H7 (cell line): ENCODE measurements around the gene DENND1B. TPM values are rescaled to one million over a fixed set of nuclear protein-coding genes. Genes with fewer than 3 reads are reported as not detected.

ENCODE experiments used
- DNase-seq: peaks from one replicate; pipeline ENCODE4 v3.0.0; 2012
- H3K27me3 ChIP-seq: 2 replicates; pipeline ENCODE4 v1.6.0; 2011; ENCODE audit warnings: mild to moderate bottlenecking, low read length; ENCODE audit not compliant: control insufficient read depth, insufficient read depth
- H3K36me3 ChIP-seq: replicated peaks from 2 replicates; pipeline ENCODE4 v1.5.1; 2011; ENCODE audit warnings: low read length; ENCODE audit not compliant: control insufficient read depth, insufficient read depth
- H3K4me3 ChIP-seq: 2 replicates; pipeline ENCODE4 v1.5.1; 2011; ENCODE audit warnings: low read depth, mild to moderate bottlenecking, control low read depth, low read length, moderate library complexity; ENCODE audit not compliant: insufficient read depth
- total RNA-seq: library from RNA; depleted of rRNA; stranded (reverse); fragments of >200 nt; shearing (Covaris generic); gene quantifications from 2 replicates; pipeline ENCODE4 v1.2.3, GENCODE V29; 2014

Gene DENND1B
- total RNA-seq, 1 experiment from 2014 or later, result 2.9 TPM

- no peaks in the 10 kb centered on the region for H3K36me3 ChIP-seq
- no peak for DNase-seq
These were observed 78.9 kb downstream of the DENND1B start for GRCh38 chr1:197696372-197696771.

DNA sequence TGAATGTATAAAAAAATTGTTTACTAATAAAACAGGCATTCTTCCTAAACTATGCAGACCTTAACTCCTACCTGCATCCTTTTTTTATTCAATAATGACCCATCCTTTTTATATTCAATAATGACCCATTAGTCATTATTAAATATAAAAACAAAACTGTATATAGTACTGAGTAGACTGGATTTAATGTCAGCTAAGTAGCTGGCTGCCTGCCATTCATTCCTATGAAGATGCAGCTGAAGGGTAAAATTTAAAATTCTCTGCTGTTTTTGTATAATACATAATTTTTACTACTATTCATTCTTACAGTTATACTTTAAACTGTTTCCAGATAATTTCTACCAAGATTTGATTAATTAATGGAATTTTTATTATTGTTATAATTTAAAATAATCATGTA lies 79.3 kb downstream of the DENND1B start:
- no peak for DNase-seq
- Histone ChIP-seq H3K36me3 (no peaks in the 10 kb centered on the region), H3K4me3 (no peak overlapping the region), H3K27me3 (no peaks in the 10 kb centered on the region)

More at GRCh38 chr1:197696372-197696771, 78.9 kb downstream of the DENND1B start:
- Histone ChIP-seq H3K27me3 (no peaks in the 10 kb centered on the region), H3K4me3 (no peak overlapping the region)

DNA sequence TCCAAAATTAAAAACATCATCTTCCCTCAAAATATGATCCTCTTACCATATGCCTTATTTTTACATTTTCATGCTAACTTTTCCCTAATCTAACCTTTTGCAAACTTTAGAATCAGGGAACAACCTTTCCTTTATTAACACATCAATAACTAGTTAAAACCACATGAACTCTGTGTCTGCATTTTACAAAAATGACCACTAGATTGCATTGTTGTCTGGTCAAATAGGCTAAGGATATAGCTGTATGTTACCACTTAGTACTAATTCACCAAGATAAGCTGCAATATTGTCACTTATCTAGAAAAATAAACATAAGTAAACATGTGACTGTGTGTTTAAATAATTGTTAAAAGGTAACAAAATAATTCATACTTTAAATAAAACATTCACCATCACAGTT lies 82.3 kb downstream of the DENND1B start:
- no peak for DNase-seq
- no peaks in the 10 kb centered on the region for H3K36me3 ChIP-seq

DNA sequence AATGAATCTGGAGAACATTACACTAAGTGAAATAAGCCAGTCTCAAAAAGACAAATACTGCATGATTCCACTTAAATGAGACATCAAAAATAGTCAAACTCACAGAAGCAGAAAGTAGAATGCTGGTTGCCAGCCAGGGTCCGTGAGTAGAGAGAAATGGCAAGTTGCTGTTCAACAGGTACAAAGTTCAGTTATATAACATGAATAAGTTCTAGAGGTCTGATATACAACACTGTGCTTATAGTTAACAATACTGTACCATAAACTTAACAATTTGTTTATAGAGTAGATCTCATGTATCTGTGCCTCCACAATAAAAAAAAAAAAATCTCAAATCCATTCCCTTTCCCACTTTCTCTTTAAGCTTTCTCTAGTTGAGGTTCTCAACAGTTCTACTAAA lies 83.5 kb downstream of the DENND1B start:
- no peak for DNase-seq
- H3K4me3 ChIP-seq, result no peak overlapping the region
- H3K36me3 ChIP-seq, result no peaks in the 10 kb centered on the region
- H3K27me3 ChIP-seq, result no peaks in the 10 kb centered on the region

More for the DNA sequence above, 82.3 kb downstream of the DENND1B start:
- Histone ChIP-seq H3K27me3 (no peaks in the 10 kb centered on the region), H3K4me3 (no peak overlapping the region)

- Histone ChIP-seq H3K27me3 (no peaks in the 10 kb centered on the region), H3K4me3 (no peak overlapping the region), H3K36me3 (no peaks in the 10 kb centered on the region)
- no peak for DNase-seq
These were observed 85.2 kb downstream of the DENND1B start for GRCh38 chr1:197690074-197690473.

GRCh38 chr1:197688233-197688632 lies 87.0 kb downstream of the DENND1B start:
- no peaks in the 10 kb centered on the region for H3K36me3 ChIP-seq

DNA sequence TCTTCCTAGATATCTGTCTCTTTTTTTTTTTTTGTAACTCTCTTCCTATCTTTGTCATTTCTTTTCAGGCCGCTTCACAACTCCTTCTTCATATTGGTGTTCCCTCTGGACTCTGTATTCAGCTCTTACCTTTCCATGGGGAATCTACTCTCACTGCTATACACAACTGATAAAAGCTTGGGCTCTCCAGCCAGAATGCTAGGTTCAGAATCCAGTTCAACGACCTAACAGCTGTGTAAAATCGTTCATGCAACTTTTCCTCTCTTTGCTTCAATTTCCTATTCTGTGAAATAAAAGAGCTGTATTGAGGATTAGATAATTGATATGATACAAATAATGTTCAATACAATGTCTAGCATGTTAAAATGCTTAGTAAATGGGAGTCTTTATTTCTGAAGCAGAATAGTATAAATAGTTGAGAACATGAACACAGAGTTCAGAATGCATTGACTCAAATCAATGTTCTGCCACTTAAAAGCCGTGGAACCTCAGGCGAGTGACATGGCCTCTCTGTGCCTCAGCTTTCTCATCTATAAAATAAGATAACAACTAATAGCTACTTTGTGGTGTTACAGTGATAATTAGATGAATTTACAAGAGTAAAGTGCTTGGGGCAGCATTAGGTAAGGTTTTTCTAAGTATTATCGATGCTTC lies 88.5 kb downstream of the DENND1B start:
- H3K27me3 ChIP-seq, result no peaks in the 10 kb centered on the region
- no peak for DNase-seq
- H3K4me3 ChIP-seq, result no peak overlapping the region
- H3K36me3 ChIP-seq, result no peaks in the 10 kb centered on the region

More at GRCh38 chr1:197688233-197688632, 87.0 kb downstream of the DENND1B start:
- Histone ChIP-seq H3K27me3 (no peaks in the 10 kb centered on the region), H3K4me3 (no peak overlapping the region)
- no peak for DNase-seq

GRCh38 chr1:197686231-197686630 lies 89.0 kb downstream of the DENND1B start:
- DNase-seq, result no peak
- Histone ChIP-seq H3K4me3 (no peak overlapping the region), H3K36me3 (no peaks in the 10 kb centered on the region), H3K27me3 (no peaks in the 10 kb centered on the region)

- Histone ChIP-seq H3K4me3 (no peak overlapping the region), H3K36me3 (no peaks in the 10 kb centered on the region), H3K27me3 (no peaks in the 10 kb centered on the region)
- DNase-seq, result no peak
These were observed 89.5 kb downstream of the DENND1B start for GRCh38 chr1:197685785-197686184.

- no peaks in the 10 kb centered on the region for H3K27me3 ChIP-seq
- DNase-seq, result no peak
These were observed 91.3 kb downstream of the DENND1B start for GRCh38 chr1:197683895-197684553.

DNA sequence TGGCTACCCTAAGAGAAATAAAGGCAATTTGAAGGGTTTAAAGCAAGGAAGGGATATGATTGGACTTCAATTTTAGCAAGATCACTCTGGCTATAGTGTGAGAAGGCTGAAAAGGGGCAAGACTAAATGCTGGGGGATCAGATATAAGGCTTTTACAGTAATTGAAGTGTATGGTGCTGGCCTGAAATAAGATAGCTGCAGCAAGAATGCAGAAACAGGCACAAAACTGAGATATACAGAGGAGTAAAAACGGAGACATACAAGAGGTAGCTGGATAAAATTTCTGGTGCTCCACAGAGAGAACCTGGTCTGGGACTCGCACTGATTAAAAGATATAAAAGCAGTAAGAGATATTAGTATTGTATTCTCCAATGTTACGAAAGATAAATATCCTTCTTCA lies 92.0 kb downstream of the DENND1B start:
- Histone ChIP-seq H3K36me3 (no peaks in the 10 kb centered on the region), H3K4me3 (no peak overlapping the region), H3K27me3 (no peaks in the 10 kb centered on the region)
- DNase-seq, result no peak

More at GRCh38 chr1:197683895-197684553, 91.3 kb downstream of the DENND1B start:
- Histone ChIP-seq H3K4me3 (no peak overlapping the region), H3K36me3 (no peaks in the 10 kb centered on the region)

- no peaks in the 10 kb centered on the region for H3K27me3 ChIP-seq
- DNase-seq, result no peak
- H3K4me3 ChIP-seq, result no peak overlapping the region
These were observed 95.0 kb downstream of the DENND1B start for GRCh38 chr1:197680311-197680710.

GRCh38 chr1:197677752-197678295 lies 97.5 kb downstream of the DENND1B start:
- Histone ChIP-seq H3K4me3 (no peak overlapping the region), H3K36me3 (no peaks in the 10 kb centered on the region), H3K27me3 (no peaks in the 10 kb centered on the region)
- DNase-seq, result no peak

More at GRCh38 chr1:197680311-197680710, 95.0 kb downstream of the DENND1B start:
- no peaks in the 10 kb centered on the region for H3K36me3 ChIP-seq

DNA sequence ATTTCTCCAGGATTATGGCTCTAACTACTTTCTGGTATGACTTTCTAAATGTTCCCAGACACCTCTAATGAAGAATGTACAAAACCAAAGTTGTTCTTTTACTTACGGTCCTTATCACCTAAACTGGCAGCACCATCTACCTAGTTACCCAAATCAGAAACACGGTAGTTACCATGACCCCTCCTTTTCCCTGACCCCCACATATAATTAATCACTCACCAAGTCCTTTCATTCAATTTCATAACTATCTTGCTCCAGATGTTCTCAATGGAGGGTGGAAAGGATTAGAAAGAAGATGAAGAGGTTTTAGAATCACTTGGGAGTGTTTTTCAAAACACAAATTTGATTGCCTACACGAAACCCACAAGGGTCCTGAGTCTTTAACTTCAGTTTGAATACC lies 98.0 kb downstream of the DENND1B start:
- DNase-seq, result no peak
- H3K36me3 ChIP-seq, result no peaks in the 10 kb centered on the region
- H3K27me3 ChIP-seq, result no peaks in the 10 kb centered on the region
- H3K4me3 ChIP-seq, result no peak overlapping the region

GRCh38 chr1:197675583-197676208 lies 99.6 kb downstream of the DENND1B start:
- Histone ChIP-seq H3K27me3 (no peaks in the 10 kb centered on the region), H3K4me3 (no peak overlapping the region), H3K36me3 (no peaks in the 10 kb centered on the region)
- DNase-seq, result no peak
